HepG2 (cell line): Measurements from ENCODE around the gene RHOT1. TPM values are rescaled to one million over a fixed set of nuclear protein-coding genes. Genes with fewer than 3 reads are reported as not detected.
A peak's percentile ranks its signal among the peaks of the same experiment; 100 is the strongest.

Experiments used
- ATAC-seq: fragments of 200-7000 bp; cut with Tn5 transposase; 3 replicates; pipeline ENCODE4 v1.9.1; 2020; ENCODE audit warnings: mild to moderate bottlenecking, moderate library complexity
- BruUV-seq: library from RNA; stranded (reverse); fragments of 400-500 nt; replicated peaks from 2 replicates; lab custom pipeline; 2021; lab: Mats Ljungman, UMichigan
- CTCF ChIA-PET: fragments of 300-600 bp; formaldehyde crosslinking; extraction: SDS; loops from one replicate; lab custom pipeline; 2021; ENCODE audit warnings: low total read pairs, inconsistent platforms, low intra/inter-chr PET ratio; lab: Yijun Ruan, JAX
- POLR2A ChIA-PET: fragments of 350-600 bp; sonication (Branson Sonifier 250); formaldehyde crosslinking; loops from one replicate; lab custom pipeline; 2020; ENCODE audit warnings: antibody characterized with exemption, inconsistent platforms; lab: Yijun Ruan, JAX
- DNase-seq: peaks from one replicate; pipeline ENCODE4 v3.0.0-alpha.2; 2015; ENCODE audit warnings: low spot score
- FAIRE-seq: peaks from 3 replicates; lab custom pipeline; 2011; peaks lifted over from hg19 to GRCh38; lab: Jason Lieb, UNC
- H2AFZ ChIP-seq: one replicate; pipeline ENCODE4 v1.6.1; 2011; ENCODE audit warnings: low read length, inconsistent platforms
- H3K27ac ChIP-seq: fragments of 300-600 bp; 3 replicates; pipeline ENCODE4 v1.8.0; 2011; ENCODE audit warnings: mixed run types, mild to moderate bottlenecking, mixed read lengths, low read length, inconsistent platforms; ENCODE audit not compliant: insufficient read depth; ENCODE audit errors: extremely low read length
- H3K27me3 ChIP-seq, 2 experiments: fragments of 200-600 bp in 1 of 2; 2 replicates in 1 of 2; 3 replicates in 1 of 2; pipeline versions ENCODE4 v1.6.0 to v1.8.0; 2011; ENCODE audit warnings: low read length in 2 of 2, mild to moderate bottlenecking in 2 of 2, moderate library complexity in 2 of 2, inconsistent platforms in 1 of 2; ENCODE audit not compliant: insufficient read depth in 2 of 2, control insufficient read depth in 1 of 2
- H3K36me3 ChIP-seq, 2 experiments: fragments of 200-600 bp in 1 of 2; replicated peaks in 1 of 2; 2 replicates in 1 of 2; 3 replicates in 1 of 2; pipeline versions ENCODE4 v1.5.1 to v1.8.0; 2011; ENCODE audit warnings: low read length in 2 of 2, inconsistent platforms in 1 of 2; ENCODE audit not compliant: insufficient read depth in 2 of 2, control insufficient read depth in 1 of 2
- H3K4me1 ChIP-seq: 2 replicates; pipeline ENCODE4 v1.5.1; 2012; ENCODE audit warnings: low read length, inconsistent platforms; ENCODE audit not compliant: insufficient read depth
- H3K4me2 ChIP-seq: 2 replicates; pipeline ENCODE4 v1.6.0; 2011; ENCODE audit warnings: low read depth, low read length, inconsistent platforms
- H3K4me3 ChIP-seq, 3 experiments: fragments of 200-600 bp in 1 of 3; sonication (generic), shearing (Covaris generic) in 1 of 3; replicated peaks in 1 of 3; 2 replicates each; pipeline ENCODE4 v1.5.1; 2011 to 2016; ENCODE audit warnings: low read length in 3 of 3, inconsistent platforms in 2 of 3, low read depth in 2 of 3, mild to moderate bottlenecking in 2 of 3, control low read depth in 1 of 3, mixed read lengths in 1 of 3; ENCODE audit not compliant: insufficient read depth in 1 of 3
- H3K79me2 ChIP-seq: one replicate; pipeline ENCODE4 v1.6.1; 2011; ENCODE audit warnings: low read length, inconsistent platforms; ENCODE audit not compliant: insufficient read depth
- H3K9ac ChIP-seq: 2 replicates; pipeline ENCODE4 v1.6.0; 2011; ENCODE audit warnings: mild to moderate bottlenecking, low read depth, low read length, inconsistent platforms; ENCODE audit not compliant: insufficient read depth
- H3K9me3 ChIP-seq: 2 replicates; pipeline ENCODE4 v1.5.1; 2012; ENCODE audit warnings: mild to moderate bottlenecking, low read length
- H4K20me1 ChIP-seq: 2 replicates; pipeline ENCODE4 v1.6.0; 2011; ENCODE audit warnings: inconsistent platforms, mild to moderate bottlenecking, low read length, moderate library complexity; ENCODE audit not compliant: insufficient read depth
- GLI4 ChIP-seq: sonication (generic); formaldehyde crosslinking; IDR thresholded peaks from 2 replicates; pipeline ENCODE4 v1.5.1; 2020; ENCODE audit warnings: missing genetic modification reagents, mild to moderate bottlenecking, moderate library complexity, borderline replicate concordance
- HNF1A ChIP-seq, 2 experiments: sonication (generic) in 1 of 2; formaldehyde crosslinking in 1 of 2; IDR thresholded peaks; 2 replicates each; pipeline versions ENCODE4 v1.4.0 to v1.6.1; 2016 to 2020; ENCODE audit warnings: borderline replicate concordance in 1 of 2, low read depth in 1 of 2, mild to moderate bottlenecking in 1 of 2, missing genetic modification reagents in 1 of 2
- ZNF629 ChIP-seq: sonication (generic); formaldehyde crosslinking; conservative IDR thresholded peaks from 2 replicates; pipeline ENCODE4 v1.5.0; 2020; ENCODE audit warnings: missing genetic modification reagents
- ZNF782 ChIP-seq: sonication (generic); formaldehyde crosslinking; IDR thresholded peaks from 2 replicates; pipeline ENCODE4 v1.4.0; 2020; ENCODE audit warnings: missing genetic modification reagents, mild to moderate bottlenecking, borderline replicate concordance
- WGBS: methylation state at CpG from one replicate; pipeline ENCODE4 v1.1.6; 2017; ENCODE audit warnings: low lambda C conversion rate; 5-methylcytosine and 5-hydroxymethylcytosine counted together
- in situ Hi-C: cut with HindIII; loops from 2 replicates; pipeline ENCODE4 v1.10.0; 2017; ENCODE audit warnings: low pct_unique_long_range_greater_than_20kb; ENCODE audit not compliant: extremely low pct_ligation_motif_present
- intact Hi-C: fragments of 100-400 bp; cut with micrococcal nuclease; formaldehyde crosslinking; loops from one replicate; pipeline ENCODE4 v1.10.0; 2022; ENCODE audit not compliant: unreplicated experiment
- polyA plus RNA-seq, 8 experiments: library from polyadenylated mRNA; depleted of rRNA in 3 of 8; stranded (reverse) in 7 of 8; unstranded in 1 of 8; fragments of >200 nt; fragmentation: Illumina TruSeq in 4 of 8; extraction: Trizol in 4 of 8; gene quantifications; 2 replicates each; pipeline versions ENCODE4 v1.2.1 to v1.2.3, GENCODE V29; 2011 to 2016; ENCODE audit warnings: low read depth in 4 of 8, missing spikeins in 1 of 8, mixed read lengths in 1 of 8; ENCODE audit not compliant: insufficient read depth in 1 of 8
- total RNA-seq, 5 experiments: library from RNA; depleted of rRNA; stranded (reverse); fragments of >200 nt; fragmentation: Illumina TruSeq; extraction: Trizol; gene quantifications; 2 replicates each; pipeline ENCODE4 v1.2.3, GENCODE V29; 2016; ENCODE audit warnings: low read depth in 1 of 5
- TF ChIP-seq, protein P1 (sequence below): sonication (generic); formaldehyde crosslinking; IDR thresholded peaks from 2 replicates; pipeline ENCODE4 v1.4.0; 2020; ENCODE audit warnings: missing genetic modification reagents

The RHOT1 gene
- total and polyA plus RNA-seq, 2 of the 13 experiments (the other 11 are each of a cell fraction or from before 2014, with no cell fraction given), result 25.6 to 41.5 TPM

DNA sequence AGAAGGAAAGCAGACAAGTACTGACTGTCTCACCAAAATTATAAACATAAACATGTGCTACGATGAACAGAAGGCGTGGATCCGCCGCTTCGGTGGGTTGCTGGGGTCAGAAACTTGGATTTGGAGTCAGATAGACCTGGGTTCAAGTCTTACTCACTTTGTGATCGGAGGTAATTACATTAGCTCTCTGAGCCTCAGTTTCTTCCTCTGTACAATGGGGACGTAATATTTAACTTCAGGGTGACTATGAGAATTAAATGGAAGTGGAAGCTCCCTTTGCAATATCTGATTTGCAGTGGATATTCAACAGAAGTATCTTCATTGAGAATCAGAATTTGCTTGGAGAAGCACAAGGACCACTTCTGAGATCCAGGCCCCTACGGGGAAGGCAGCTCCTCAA, 129.5 kb downstream of the RHOT1 start:
- 76% methylated on average over 8 of the region's 8 CpGs for WGBS
- Histone ChIP-seq H3K4me1 (peaks cover 14% of the 10 kb centered on the region), H3K79me2 (no peaks in the 10 kb centered on the region), H3K9me3 (no peaks in the 10 kb centered on the region), H3K9ac (no peak overlapping the region), H3K4me3 (no peak overlapping the region), H3K27ac (no peak overlapping the region), H2AFZ (no peak overlapping the region), H3K36me3 (no peaks in the 10 kb centered on the region), H4K20me1 (no peaks in the 10 kb centered on the region), H3K4me2 (no peak overlapping the region), H3K27me3 (peaks cover 6 to 52% of the 10 kb centered on the region in 2 experiments)
- BruUV-seq, result no TSS peak
- POLR2A ChIA-PET, result no interaction called here
- in situ Hi-C loops (no loop called here), intact Hi-C loops (no loop called here)
- ATAC-seq (no peak), FAIRE-seq (no peak), DNase-seq (no peak)
- CTCF ChIA-PET, result no interaction called here
- TF ChIP-seq ZNF782 (CRISPR knock-in tag), result no peak
- peak; percentile 73 for TF ChIP-seq ZNF629 (CRISPR knock-in tag)
- TF ChIP-seq, protein P1, sequence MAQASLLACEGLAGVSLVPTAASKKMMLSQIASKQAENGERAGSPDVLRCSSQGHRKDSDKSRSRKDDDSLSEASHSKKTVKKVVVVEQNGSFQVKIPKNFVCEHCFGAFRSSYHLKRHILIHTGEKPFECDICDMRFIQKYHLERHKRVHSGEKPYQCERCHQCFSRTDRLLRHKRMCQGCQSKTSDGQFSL (CRISPR knock-in tag), result no peak
- no peak for TF ChIP-seq GLI4 (CRISPR knock-in tag)

GRCh38 chr17:32274101-32274500, 131.8 kb downstream of the RHOT1 start:
- no peaks in the 10 kb centered on the region for H3K36me3 ChIP-seq
- H3K9me3 ChIP-seq, result no peaks in the 10 kb centered on the region
- H3K9ac ChIP-seq, result no peak overlapping the region
- no peak for FAIRE-seq
- peaks cover 11% of the 10 kb centered on the region for H3K4me1 ChIP-seq
- ATAC-seq, result no peak
- in situ Hi-C loops (no loop called here), intact Hi-C loops (no loop called here)
- H4K20me1 ChIP-seq, result no peaks in the 10 kb centered on the region
- DNase-seq, result no peak
- BruUV-seq, result no TSS peak
- ChIA-PET CTCF (no interaction called here), POLR2A (no interaction called here)
- H3K4me3 ChIP-seq, result no peak overlapping the region
- peaks cover 2 to 32% of the 10 kb centered on the region in 2 experiments; a peak in 4 of 5 replicates for H3K27me3 ChIP-seq
- H3K27ac ChIP-seq, result no peak overlapping the region
- no peak overlapping the region for H3K4me2 ChIP-seq
- no peak overlapping the region for H2AFZ ChIP-seq
- H3K79me2 ChIP-seq, result no peaks in the 10 kb centered on the region
- WGBS, result 12% methylated on average over 4 of the region's 5 CpGs
- no peak for TF ChIP-seq HNF1A (IDR thresholded peaks at IDR 0.05; ENCODE audit: low read depth)
- TF ChIP-seq HNF1A (CRISPR knock-in tag; IDR thresholded peaks at IDR 0.05; ENCODE audit: borderline replicate concordance), result no peak
